Neuronal stem cell (in vitro differentiated cells): ENCODE results near the gene GLIS2.

Source experiments
- DNase-seq: peaks from one replicate; pipeline ENCODE4 v3.0.0-alpha.2; 2013; ENCODE audit warnings: low spot score
- H2AFZ ChIP-seq: one replicate; pipeline ENCODE4 v1.6.1; 2013; ENCODE audit warnings: mild to moderate bottlenecking, low read length, inconsistent platforms
- H2AK5ac ChIP-seq: 2 replicates; pipeline ENCODE4 v1.6.1; 2013; ENCODE audit warnings: low read depth, mild to moderate bottlenecking, inconsistent platforms, low read length, moderate library complexity, mixed read lengths
- H2BK120ac ChIP-seq: 2 replicates; pipeline ENCODE4 v1.6.1; 2013; ENCODE audit warnings: low read depth, mild to moderate bottlenecking, inconsistent platforms, low read length, moderate library complexity, mixed read lengths
- H2BK12ac ChIP-seq: one replicate; pipeline ENCODE4 v1.6.1; 2013; ENCODE audit warnings: low read length, inconsistent platforms
- H2BK15ac ChIP-seq: 2 replicates; pipeline ENCODE4 v1.6.1; 2013; ENCODE audit warnings: mild to moderate bottlenecking, low read length, inconsistent platforms, mixed read lengths
- H2BK5ac ChIP-seq: one replicate; pipeline ENCODE4 v1.6.1; 2013; ENCODE audit warnings: inconsistent platforms, mild to moderate bottlenecking, low read length, moderate library complexity
- H3K14ac ChIP-seq: one replicate; pipeline ENCODE4 v1.6.1; 2013; ENCODE audit warnings: low read length, inconsistent platforms
- H3K18ac ChIP-seq: 2 replicates; pipeline ENCODE4 v1.6.1; 2013; ENCODE audit warnings: low read length, inconsistent platforms
- H3K23ac ChIP-seq: 2 replicates; pipeline ENCODE4 v1.6.1; 2013; ENCODE audit warnings: low read depth, mild to moderate bottlenecking, mixed read lengths, low read length, inconsistent platforms; ENCODE audit not compliant: poor library complexity
- H3K27ac ChIP-seq: replicated peaks from 3 replicates; pipeline ENCODE4 v1.5.1; 2013; ENCODE audit warnings: low read length, inconsistent platforms
- H3K27me3 ChIP-seq, 3 experiments: 2 replicates each; pipeline ENCODE4 v1.6.1; 2013; ENCODE audit warnings: low read length in 3 of 3, mild to moderate bottlenecking in 2 of 3, inconsistent platforms in 1 of 3, low read depth in 1 of 3, mixed read lengths in 1 of 3, moderate library complexity in 1 of 3; ENCODE audit not compliant: control insufficient read depth in 3 of 3, insufficient read depth in 3 of 3
- H3K36me3 ChIP-seq, 2 donors: replicated peaks in 1 of 2; 2 replicates each; pipeline ENCODE4 v1.6.1; 2013; ENCODE audit warnings: low read length in 2 of 2; ENCODE audit not compliant: control insufficient read depth in 2 of 2, insufficient read depth in 2 of 2
- H3K4ac ChIP-seq: 2 replicates; pipeline ENCODE4 v1.6.1; 2013; ENCODE audit warnings: inconsistent platforms, mild to moderate bottlenecking, low read length, moderate library complexity
- H3K4me1 ChIP-seq, 2 donors: 1 replicate in 1 of 2; 2 replicates in 1 of 2; pipeline ENCODE4 v1.6.1; 2013; ENCODE audit warnings: low read length in 2 of 2, low read depth in 1 of 2; ENCODE audit not compliant: control insufficient read depth in 2 of 2, insufficient read depth in 1 of 2
- H3K4me2 ChIP-seq: one replicate; pipeline ENCODE4 v1.6.1; 2013; ENCODE audit warnings: mild to moderate bottlenecking, low read length, inconsistent platforms; ENCODE audit not compliant: insufficient read depth, poor library complexity, severe bottlenecking
- H3K4me3 ChIP-seq, 2 donors: 2 replicates each; pipeline ENCODE4 v1.5.1; 2013; ENCODE audit warnings: low read length in 2 of 2, mild to moderate bottlenecking in 2 of 2, inconsistent platforms in 1 of 2, moderate library complexity in 1 of 2
- H3K79me1 ChIP-seq: one replicate; pipeline ENCODE4 v1.6.1; 2013; ENCODE audit warnings: low read depth, mild to moderate bottlenecking, inconsistent platforms, low read length, moderate library complexity
- H3K9ac ChIP-seq: one replicate; pipeline ENCODE4 v1.6.1; 2013; ENCODE audit warnings: mild to moderate bottlenecking, low read depth, low read length, inconsistent platforms; ENCODE audit not compliant: poor library complexity
- H3K9me3 ChIP-seq, 2 donors: replicated peaks in 1 of 2; 2 replicates each; pipeline versions ENCODE3 to v1.6.1; 2013; ENCODE audit warnings: low read length in 2 of 2, mild to moderate bottlenecking in 2 of 2, inconsistent platforms in 1 of 2, low read depth in 1 of 2, mixed read lengths in 1 of 2, moderate library complexity in 1 of 2; ENCODE audit not compliant: control insufficient read depth in 2 of 2, insufficient read depth in 1 of 2
- H4K8ac ChIP-seq: one replicate; pipeline ENCODE4 v1.6.1; 2013; ENCODE audit warnings: low read depth, mild to moderate bottlenecking, inconsistent platforms, low read length, moderate library complexity
- H4K91ac ChIP-seq: one replicate; pipeline ENCODE4 v1.6.1; 2013; ENCODE audit warnings: low read length, low read depth, mild to moderate bottlenecking, inconsistent platforms; ENCODE audit not compliant: poor library complexity
- WGBS, 2 donors: extraction: QIAGEN DNeasy Blood & Tissue Kit; methylation state at CpG; one replicate each; pipeline ENCODE4 v1.1.7; 2013; ENCODE audit warnings: missing lambda C conversion rate in 2 of 2, mixed read lengths in 1 of 2; ENCODE audit not compliant: insufficient read length in 2 of 2, insufficient replicate concordance in 1 of 2; ENCODE audit errors: extremely low coverage in 2 of 2; 5-methylcytosine and 5-hydroxymethylcytosine counted together

Gene GLIS2

GRCh38 chr16:4356820-4357219, 41.0 kb downstream of the GLIS2 start:
- no peak overlapping the region for H4K8ac ChIP-seq
- no peak overlapping the region for H3K23ac ChIP-seq
- peak overlapping the region; percentile 27 for H3K18ac ChIP-seq
- WGBS, 2 donors: no CpG with 5 or more reads among the region's 7 CpGs
- peaks cover 0 to 1% of the 10 kb centered on the region in 2 donors for H3K4me1 ChIP-seq
- H3K27me3 ChIP-seq: no peaks in the 10 kb centered on the region
- H3K9me3 ChIP-seq: no peaks in the 10 kb centered on the region
- peak overlapping the region; percentile 71 for H3K14ac ChIP-seq
- no peak overlapping the region for H2BK120ac ChIP-seq
- no peak overlapping the region for H2BK5ac ChIP-seq
- H3K36me3 ChIP-seq: no peaks in the 10 kb centered on the region
- H3K27ac ChIP-seq: no peak overlapping the region
- no peak overlapping the region for H3K4me2 ChIP-seq
- H3K4ac ChIP-seq: no peak overlapping the region
- H2AFZ ChIP-seq: no peak overlapping the region
- H3K9ac ChIP-seq: no peak overlapping the region
- H2AK5ac ChIP-seq: peak overlapping the region; percentile 70
- H2BK15ac ChIP-seq: peak overlapping the region; percentile 99
- no peak overlapping the region for H4K91ac ChIP-seq
- H3K4me3 ChIP-seq: no peak overlapping the region
- H3K79me1 ChIP-seq: peaks cover 3% of the 10 kb centered on the region
- no peak for DNase-seq
- no peak overlapping the region for H2BK12ac ChIP-seq

GRCh38 chr16:4358236-4358635, 42.4 kb downstream of the GLIS2 start:
- H2BK15ac ChIP-seq: peak overlapping the region; percentile 5
- WGBS, 2 donors: no CpG with 5 or more reads among the region's 19 CpGs
- no peak overlapping the region for H3K4ac ChIP-seq

GRCh38 chr16:4358831-4359561, 43.1 kb downstream of the GLIS2 start:
- Histone ChIP-seq H3K4me3 (no peak overlapping the region), H2BK120ac (no peak overlapping the region), H2BK12ac (no peak overlapping the region), H3K14ac (peak overlapping the region; percentile 38), H3K36me3 (no peaks in the 10 kb centered on the region), H3K18ac (no peak overlapping the region), H3K27ac (no peak overlapping the region), H4K8ac (no peak overlapping the region), H2BK15ac (peak overlapping the region; percentile 26), H2AFZ (no peak overlapping the region), H2AK5ac (peak overlapping the region; percentile 59), H4K91ac (no peak overlapping the region), H3K23ac (no peak overlapping the region), H3K9me3 (no peaks in the 10 kb centered on the region), H3K4ac (no peak overlapping the region), H3K4me2 (no peak overlapping the region), H3K4me1 (peaks cover 0 to 1% of the 10 kb centered on the region in 2 donors), H3K27me3 (no peaks in the 10 kb centered on the region), H2BK5ac (peak overlapping the region; percentile 54), H3K9ac (no peak overlapping the region), H3K79me1 (peaks cover 3% of the 10 kb centered on the region)
- peak; percentile 72 for DNase-seq
- no CpG with 5 or more reads among the region's 19 CpGs for WGBS, 2 donors

More at GRCh38 chr16:4358236-4358635, 42.4 kb downstream of the GLIS2 start:
- Histone ChIP-seq H4K8ac (no peak overlapping the region), H2AFZ (no peak overlapping the region), H3K4me3 (no peak overlapping the region), H3K4me2 (no peak overlapping the region), H3K27ac (no peak overlapping the region), H2BK120ac (no peak overlapping the region), H3K23ac (no peak overlapping the region), H3K4me1 (peaks cover 0 to 1% of the 10 kb centered on the region in 2 donors), H4K91ac (no peak overlapping the region), H2BK5ac (peak overlapping the region; percentile 54), H3K79me1 (peaks cover 3% of the 10 kb centered on the region), H3K9ac (peak overlapping the region; percentile 53), H3K36me3 (no peaks in the 10 kb centered on the region), H2BK12ac (no peak overlapping the region), H3K14ac (no peak overlapping the region), H3K18ac (no peak overlapping the region), H3K9me3 (no peaks in the 10 kb centered on the region), H2AK5ac (peak overlapping the region; percentile 11), H3K27me3 (no peaks in the 10 kb centered on the region)
- DNase-seq: no peak

- H3K36me3 ChIP-seq: no peaks in the 10 kb centered on the region
- DNase-seq: no peak
- H3K9ac ChIP-seq: no peak overlapping the region
- peak overlapping the region; percentile 59 for H2AK5ac ChIP-seq
- H3K27me3 ChIP-seq: no peaks in the 10 kb centered on the region
- H3K4me2 ChIP-seq: no peak overlapping the region
- H3K4ac ChIP-seq: no peak overlapping the region
- peaks cover 1% of the 10 kb centered on the region for H3K79me1 ChIP-seq
- no peak overlapping the region for H2AFZ ChIP-seq
- no peak overlapping the region for H4K91ac ChIP-seq
- H3K4me1 ChIP-seq: peaks cover 0 to 1% of the 10 kb centered on the region in 2 donors
- H3K9me3 ChIP-seq: no peaks in the 10 kb centered on the region
- H2BK12ac ChIP-seq: no peak overlapping the region
- no CpG with 5 or more reads among the region's 3 CpGs for WGBS, 2 donors
- H3K18ac ChIP-seq: no peak overlapping the region
- no peak overlapping the region for H3K27ac ChIP-seq
- H3K14ac ChIP-seq: no peak overlapping the region
- H2BK15ac ChIP-seq: no peak overlapping the region
- no peak overlapping the region for H3K4me3 ChIP-seq
- H2BK5ac ChIP-seq: peak overlapping the region; percentile 75
- H4K8ac ChIP-seq: no peak overlapping the region
- no peak overlapping the region for H3K23ac ChIP-seq
- H2BK120ac ChIP-seq: peak overlapping the region; percentile 47
These were observed 44.0 kb downstream of the GLIS2 start for GRCh38 chr16:4359914-4360313.
